NT2/D1 (cell line): ENCODE measurements around the gene ST8SIA6.

Experiments
- DNase-seq: peaks from one replicate; pipeline ENCODE4 v3.0.0-alpha.2; 2011; ENCODE audit warnings: low read depth, low spot score
- H3K27me3 ChIP-seq: 2 replicates; pipeline ENCODE4 v1.6.0; 2011; ENCODE audit warnings: mild to moderate bottlenecking; ENCODE audit not compliant: insufficient read length, insufficient read depth
- H3K36me3 ChIP-seq: 2 replicates; pipeline ENCODE4 v1.6.1; 2011; ENCODE audit warnings: mild to moderate bottlenecking, low read length, mixed read lengths; ENCODE audit not compliant: insufficient read depth, insufficient read length
- H3K4me1 ChIP-seq: 2 replicates; pipeline ENCODE4 v1.5.1; 2011; ENCODE audit not compliant: insufficient read depth, insufficient read length
- H3K4me3 ChIP-seq: 2 replicates; pipeline ENCODE4 v1.5.1; 2011; ENCODE audit warnings: low read depth; ENCODE audit not compliant: insufficient read length
- H3K9ac ChIP-seq: 2 replicates; pipeline ENCODE4 v1.6.0; 2011; ENCODE audit warnings: low read depth; ENCODE audit not compliant: insufficient read length
- H3K9me3 ChIP-seq: 2 replicates; pipeline ENCODE4 v1.5.1; 2011; ENCODE audit warnings: mild to moderate bottlenecking, low read length; ENCODE audit not compliant: insufficient read depth
- SUZ12 ChIP-seq: IDR thresholded peaks from 2 replicates; pipeline ENCODE4 v1.6.1; 2011; ENCODE audit not compliant: insufficient read length, insufficient read depth; ENCODE audit errors: extremely low read depth
- YY1 ChIP-seq: IDR thresholded peaks from 2 replicates; pipeline ENCODE4 v1.6.1; 2011; ENCODE audit not compliant: insufficient read length, insufficient read depth
- ZNF274 ChIP-seq: IDR thresholded peaks from 2 replicates; pipeline ENCODE4 v1.6.1; 2011; ENCODE audit warnings: mild to moderate bottlenecking, low read depth, low read length

ST8SIA6 gene

GRCh38 chr10:17425584-17426262 lies 28.7 kb downstream of the ST8SIA6 start:
- peaks cover 2% of the 10 kb centered on the region for H3K4me1 ChIP-seq
- H3K27me3 ChIP-seq: no peaks in the 10 kb centered on the region
- no peak overlapping the region for H3K9ac ChIP-seq
- H3K9me3 ChIP-seq: no peaks in the 10 kb centered on the region
- H3K4me3 ChIP-seq: no peak overlapping the region
- DNase-seq: no peak
- peaks cover 4% of the 10 kb centered on the region for H3K36me3 ChIP-seq
- no peak for TF ChIP-seq ZNF274
- no peak for TF ChIP-seq SUZ12
- no peak for TF ChIP-seq YY1

DNA sequence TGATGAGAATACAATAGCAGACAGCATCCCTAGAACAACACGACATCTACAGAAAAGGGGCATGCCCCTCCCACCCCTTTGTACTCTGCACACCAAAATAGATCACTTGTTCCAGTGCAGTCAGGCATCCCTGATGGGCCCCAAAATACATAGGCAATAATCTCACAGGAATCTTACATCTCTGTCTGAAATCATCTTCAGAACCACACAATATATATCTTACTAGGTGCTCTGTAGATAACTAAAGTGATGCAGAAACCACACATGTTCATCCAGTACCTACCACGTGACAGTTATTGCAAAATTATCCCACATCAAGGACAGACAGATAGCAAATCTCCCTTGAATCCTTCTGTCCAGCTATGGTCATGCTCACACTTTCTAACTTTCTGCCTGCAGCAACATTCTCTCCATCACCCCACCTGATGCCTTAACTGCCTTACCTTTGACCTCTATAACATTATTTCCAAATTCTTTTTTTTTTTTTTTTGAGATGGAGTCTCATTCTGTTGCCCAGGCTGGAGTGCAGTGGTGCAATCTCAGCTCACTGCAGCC lies 30.7 kb downstream of the ST8SIA6 start:
- Histone ChIP-seq H3K36me3 (peaks cover 6% of the 10 kb centered on the region), H3K4me1 (peaks cover 2% of the 10 kb centered on the region), H3K4me3 (no peak overlapping the region), H3K27me3 (no peaks in the 10 kb centered on the region), H3K9me3 (no peaks in the 10 kb centered on the region), H3K9ac (no peak overlapping the region)
- no peak for DNase-seq
- no peak for TF ChIP-seq YY1
- no peak for TF ChIP-seq SUZ12
- TF ChIP-seq ZNF274: no peak

GRCh38 chr10:17422931-17423330 lies 31.5 kb downstream of the ST8SIA6 start:
- Histone ChIP-seq H3K4me3 (no peak overlapping the region), H3K9me3 (no peaks in the 10 kb centered on the region), H3K4me1 (no peaks in the 10 kb centered on the region), H3K9ac (no peak overlapping the region), H3K27me3 (no peaks in the 10 kb centered on the region), H3K36me3 (peaks cover 10% of the 10 kb centered on the region)
- TF ChIP-seq YY1: no peak
- TF ChIP-seq ZNF274: no peak
- TF ChIP-seq SUZ12: no peak
- no peak for DNase-seq

DNA sequence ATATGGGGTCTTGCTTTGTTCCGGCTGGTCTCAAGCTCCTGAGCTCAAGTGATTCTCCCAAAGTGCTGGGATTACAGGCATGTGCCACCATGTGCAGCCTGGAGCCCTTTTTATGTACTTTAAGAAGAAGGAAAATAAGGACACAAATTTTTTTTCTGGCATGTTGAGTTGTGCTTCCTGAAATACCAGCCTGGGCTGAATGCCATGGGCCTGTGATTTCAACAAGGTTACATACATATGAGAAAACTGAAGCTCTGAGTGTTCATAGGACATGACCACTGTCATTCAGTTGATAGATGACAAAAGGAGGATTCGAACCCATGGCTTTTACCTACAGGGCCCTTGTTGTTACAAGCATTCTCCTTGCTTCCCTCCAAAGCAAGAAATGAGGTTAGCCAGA lies 36.1 kb downstream of the ST8SIA6 start:
- DNase-seq: no peak
- Histone ChIP-seq H3K4me3 (no peak overlapping the region), H3K9ac (no peak overlapping the region), H3K27me3 (no peaks in the 10 kb centered on the region), H3K36me3 (peaks cover 16% of the 10 kb centered on the region), H3K9me3 (no peaks in the 10 kb centered on the region), H3K4me1 (no peaks in the 10 kb centered on the region)
- TF ChIP-seq SUZ12 (no peak), ZNF274 (no peak), YY1 (no peak)

DNA sequence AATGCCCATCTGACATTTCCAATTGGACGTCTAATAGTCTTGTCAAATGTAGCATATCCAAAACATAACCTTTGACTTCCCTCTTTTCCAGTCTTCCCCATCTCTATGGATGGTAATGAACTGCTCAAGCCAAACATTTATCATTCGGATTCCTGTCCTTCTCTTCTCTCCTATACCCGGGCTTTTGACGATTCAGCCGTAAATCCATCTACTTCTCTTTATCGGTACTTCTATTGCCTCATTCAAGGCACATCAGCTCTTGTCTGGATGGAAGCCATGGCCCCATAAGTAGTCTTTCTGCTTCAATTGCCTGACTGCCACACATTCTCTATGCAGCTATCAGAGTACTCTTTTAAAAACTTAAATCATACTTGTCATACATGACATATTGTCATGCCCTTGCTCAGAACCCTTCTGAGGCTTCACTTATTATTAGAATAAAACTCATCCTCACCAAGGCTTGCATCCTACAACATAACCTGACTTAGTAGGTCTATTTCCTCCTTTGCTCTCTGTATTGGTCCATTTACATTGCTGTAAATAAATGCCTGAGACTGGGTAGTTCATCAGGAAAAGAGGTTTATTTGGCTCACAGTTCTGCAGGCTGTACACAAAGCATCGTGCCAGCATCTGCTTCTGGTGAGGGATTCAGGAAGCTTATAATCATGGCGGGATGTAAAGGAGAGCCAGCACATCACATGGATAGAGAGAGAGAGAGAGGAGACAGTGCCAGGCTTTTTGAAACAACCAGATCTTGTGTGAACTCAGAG lies 37.8 kb downstream of the ST8SIA6 start:
- TF ChIP-seq YY1 (no peak), SUZ12 (no peak), ZNF274 (no peak)
- Histone ChIP-seq H3K9ac (no peak overlapping the region), H3K4me1 (no peaks in the 10 kb centered on the region), H3K36me3 (peaks cover 25% of the 10 kb centered on the region), H3K9me3 (no peaks in the 10 kb centered on the region), H3K27me3 (no peaks in the 10 kb centered on the region), H3K4me3 (no peak overlapping the region)
- no peak for DNase-seq

DNA sequence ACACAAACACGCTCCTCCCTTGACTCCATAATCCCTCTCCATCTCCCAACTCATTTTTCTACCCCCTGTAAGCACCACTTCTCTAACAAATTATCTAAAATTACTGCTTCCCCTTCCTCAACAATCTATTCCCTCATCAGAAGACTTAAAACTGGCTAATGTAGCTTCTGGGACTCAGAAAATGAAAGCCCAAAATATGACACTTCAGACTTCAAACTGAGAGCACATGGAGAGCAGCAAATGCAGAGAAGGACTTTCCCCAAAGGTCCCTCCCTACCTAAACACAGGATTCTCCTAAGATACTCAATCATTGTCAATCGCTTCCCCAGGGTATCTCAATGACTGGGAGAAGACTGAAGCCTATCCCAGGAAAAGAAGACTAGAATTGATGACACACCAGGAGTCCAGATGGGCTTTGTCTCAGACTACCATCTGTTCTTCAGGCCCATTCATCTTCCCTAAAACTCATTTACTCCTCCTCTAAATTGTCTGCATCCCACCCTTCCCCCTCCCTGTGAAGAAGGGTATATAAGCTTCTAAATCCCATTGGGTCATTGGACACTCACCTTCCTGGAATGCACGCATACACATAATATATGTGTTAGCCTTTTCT lies 39.2 kb downstream of the ST8SIA6 start:
- no peaks in the 10 kb centered on the region for H3K9me3 ChIP-seq
- no peak overlapping the region for H3K4me3 ChIP-seq
- TF ChIP-seq SUZ12 (no peak), ZNF274 (no peak), YY1 (no peak)
- H3K27me3 ChIP-seq: no peaks in the 10 kb centered on the region
- peaks cover 34% of the 10 kb centered on the region for H3K36me3 ChIP-seq
- no peaks in the 10 kb centered on the region for H3K4me1 ChIP-seq
- H3K9ac ChIP-seq: no peak overlapping the region
- no peak for DNase-seq

- DNase-seq: no peak
- no peak overlapping the region for H3K4me3 ChIP-seq
- H3K9me3 ChIP-seq: no peaks in the 10 kb centered on the region
- H3K36me3 ChIP-seq: peaks cover 40% of the 10 kb centered on the region
- TF ChIP-seq YY1 (no peak), SUZ12 (no peak), ZNF274 (no peak)
- H3K9ac ChIP-seq: no peak overlapping the region
- no peaks in the 10 kb centered on the region for H3K4me1 ChIP-seq
- H3K27me3 ChIP-seq: no peaks in the 10 kb centered on the region
These were observed 39.9 kb downstream of the ST8SIA6 start for GRCh38 chr10:17414484-17414883.
